PFSK-1 (cell line): ENCODE results near the gene RIPOR2.

Experiments
- FOXP2 ChIP-seq: optimal IDR thresholded peaks from 2 replicates; pipeline ENCODE3; 2011; ENCODE audit warnings: borderline replicate concordance, control low read depth, inconsistent platforms; ENCODE audit not compliant: insufficient read depth; ENCODE audit errors: extremely low read length, extremely low read depth
- POLR2AphosphoS5 ChIP-seq: IDR thresholded peaks from 2 replicates; pipeline ENCODE4 v1.6.1; 2012; ENCODE audit warnings: low read depth, mild to moderate bottlenecking, control low read depth, low read length, moderate library complexity
- REST ChIP-seq, 2 experiments: IDR thresholded peaks; 2 replicates each; pipeline versions ENCODE4 v1.6.1 to v1.8.0; 2011 to 2012; ENCODE audit warnings: low read depth in 2 of 2, low read length in 2 of 2, control low read depth in 1 of 2, inconsistent platforms in 1 of 2, mild to moderate bottlenecking in 1 of 2, moderate library complexity in 1 of 2; ENCODE audit not compliant: insufficient read depth in 1 of 2
- SIN3A ChIP-seq: IDR thresholded peaks from 2 replicates; pipeline ENCODE4 v1.6.1; 2012; ENCODE audit warnings: mild to moderate bottlenecking, low read length, moderate library complexity, borderline replicate concordance; ENCODE audit not compliant: insufficient read depth
- TAF1 ChIP-seq: IDR thresholded peaks from 2 replicates; pipeline ENCODE4 v1.6.1; 2012; ENCODE audit warnings: low read length, control low read depth, borderline replicate concordance; ENCODE audit not compliant: insufficient read depth

- TF ChIP-seq TAF1 (no peak), SIN3A (no peak), POLR2AphosphoS5 (no peak), REST (IDR thresholded peaks at IDR 0.05; ENCODE audit: insufficient read depth in 1 of 2, low read depth in 2 of 2, low read length in 2 of 2) (no peak), FOXP2 (no peak)
Observed at GRCh38 chr6:24969343-24969860, 33.6 kb upstream of the RIPOR2 start.
